Measurements from ENCODE around the gene DDX1.

Gene DDX1

GRCh38 chr2:15616850-15617777 is 25.4 kb downstream of the DDX1 start:
- TF ChIP-seq CTCF (IDR thresholded peaks at IDR 0.05): no peak
- DNase-seq (ENCODE audit: low spot score): no peak
- Histone ChIP-seq H3K27ac (no peak overlapping the region), H3K4me3 (no peak overlapping the region)

- Histone ChIP-seq H3K27ac (no peak overlapping the region), H3K4me3 (no peak overlapping the region)
- no peak for TF ChIP-seq CTCF (IDR thresholded peaks at IDR 0.05)
- no peak for DNase-seq (ENCODE audit: low spot score)
Observed at GRCh38 chr2:15617778-15618448, 26.2 kb downstream of the DDX1 start.

GRCh38 chr2:15618449-15618855 is 26.8 kb downstream of the DDX1 start:
- H3K4me3 ChIP-seq: no peak overlapping the region
- TF ChIP-seq CTCF (IDR thresholded peaks at IDR 0.05): no peak
- no peak overlapping the region for H3K27ac ChIP-seq
- no peak for DNase-seq (ENCODE audit: low spot score)

- DNase-seq (ENCODE audit: low spot score): no peak
- no peak overlapping the region for H3K27ac ChIP-seq
- TF ChIP-seq CTCF (IDR thresholded peaks at IDR 0.05): no peak
- H3K4me3 ChIP-seq: no peak overlapping the region
Observed at GRCh38 chr2:15619076-15619475, 27.4 kb downstream of the DDX1 start.

GRCh38 chr2:15619510-15619909 is 27.8 kb downstream of the DDX1 start:
- no peak for TF ChIP-seq CTCF (IDR thresholded peaks at IDR 0.05)
- DNase-seq (ENCODE audit: low spot score): no peak
- H3K27ac ChIP-seq: no peak overlapping the region
- H3K4me3 ChIP-seq: no peak overlapping the region

GRCh38 chr2:15619938-15620337 is 28.3 kb downstream of the DDX1 start:
- no peak overlapping the region for H3K27ac ChIP-seq
- DNase-seq (ENCODE audit: low spot score): no peak
- H3K4me3 ChIP-seq: no peak overlapping the region
- TF ChIP-seq CTCF (IDR thresholded peaks at IDR 0.05): no peak

Data from coronary artery (tissue), 2 donors.